ENCODE measurements around the gene SPEG. TPM values are rescaled to one million over a fixed set of nuclear protein-coding genes. Genes with fewer than 3 reads are reported as not detected.
"Not testable (repeated sequence)": the region's sequence is repeated elsewhere in the genome, so short reads cannot be mapped to it uniquely, and the experiment has no call there.

The SPEG gene
- 2.3 and 10.8 TPM in 2 replicates for total RNA-seq

DNA sequence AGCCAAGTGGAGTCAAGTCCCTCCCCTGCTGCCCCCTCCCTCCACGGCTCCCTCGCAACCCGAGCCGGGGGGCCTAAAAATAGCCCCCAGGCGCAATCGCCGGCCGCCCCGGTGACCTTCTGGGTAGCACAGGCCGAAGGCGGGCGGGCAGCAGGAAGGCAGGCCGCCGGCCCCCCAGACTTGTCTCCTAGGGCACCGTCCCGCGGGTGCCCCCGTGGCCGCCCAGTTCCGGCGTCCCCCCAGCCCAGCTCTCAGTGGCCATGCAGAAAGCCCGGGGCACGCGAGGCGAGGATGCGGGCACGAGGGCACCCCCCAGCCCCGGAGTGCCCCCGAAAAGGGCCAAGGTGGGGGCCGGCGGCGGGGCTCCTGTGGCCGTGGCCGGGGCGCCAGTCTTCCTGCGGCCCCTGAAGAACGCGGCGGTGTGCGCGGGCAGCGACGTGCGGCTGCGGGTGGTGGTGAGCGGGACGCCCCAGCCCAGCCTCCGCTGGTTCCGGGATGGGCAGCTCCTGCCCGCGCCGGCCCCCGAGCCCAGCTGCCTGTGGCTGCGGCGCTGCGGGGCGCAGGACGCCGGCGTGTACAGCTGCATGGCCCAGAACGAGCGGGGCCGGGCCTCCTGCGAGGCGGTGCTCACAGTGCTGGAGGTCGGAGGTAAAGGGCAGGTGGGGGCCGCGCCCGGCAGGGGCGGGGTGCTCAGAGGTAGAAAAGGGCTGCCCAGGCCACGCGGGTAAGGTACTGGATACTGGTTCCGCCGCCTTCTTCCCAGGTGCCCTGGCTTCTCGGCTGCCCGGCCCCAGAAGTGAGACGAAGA lies at the start of gene SPEG:
TSS of gene SPEG (plus strand) at position 126 of the 808 bp plus-strand sequence. CDS start at position 261, 135 bp downstream.
- no peak for DNase-seq (ENCODE audit: low read depth)

GRCh38 chr2:219384859-219385258 lies 49.8 kb upstream of the SPEG start:
- DNase-seq (ENCODE audit: low read depth) = no peak

DNA sequence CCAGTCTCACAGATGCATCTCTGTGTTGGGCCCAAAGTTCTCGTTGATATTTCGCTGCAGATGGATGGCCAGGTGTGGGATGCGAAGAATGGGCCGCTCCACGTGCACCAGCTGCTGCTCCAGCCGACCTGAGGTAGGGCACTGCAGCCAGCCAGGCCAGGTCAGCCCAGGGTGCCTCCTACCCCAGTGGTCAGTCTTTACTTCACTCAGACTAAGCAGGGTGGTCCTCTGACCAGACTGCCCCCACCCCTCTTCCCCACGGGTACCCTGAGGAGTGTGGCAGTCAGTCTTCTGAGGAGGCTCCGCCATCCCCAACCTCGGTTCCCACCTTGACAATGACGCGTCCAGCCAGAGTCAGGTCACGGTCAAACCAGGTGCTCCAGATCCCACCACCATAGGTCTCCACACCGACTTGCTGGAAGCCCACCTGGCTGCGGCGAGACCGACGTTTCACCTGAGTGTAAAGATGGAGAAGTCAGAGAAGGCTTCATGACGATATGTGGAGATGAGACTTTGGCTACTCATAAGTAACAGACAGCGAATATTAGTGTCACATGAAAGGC lies 48.6 kb upstream of the SPEG start:
- DNase-seq (ENCODE audit: low read depth) = no peak

DNA sequence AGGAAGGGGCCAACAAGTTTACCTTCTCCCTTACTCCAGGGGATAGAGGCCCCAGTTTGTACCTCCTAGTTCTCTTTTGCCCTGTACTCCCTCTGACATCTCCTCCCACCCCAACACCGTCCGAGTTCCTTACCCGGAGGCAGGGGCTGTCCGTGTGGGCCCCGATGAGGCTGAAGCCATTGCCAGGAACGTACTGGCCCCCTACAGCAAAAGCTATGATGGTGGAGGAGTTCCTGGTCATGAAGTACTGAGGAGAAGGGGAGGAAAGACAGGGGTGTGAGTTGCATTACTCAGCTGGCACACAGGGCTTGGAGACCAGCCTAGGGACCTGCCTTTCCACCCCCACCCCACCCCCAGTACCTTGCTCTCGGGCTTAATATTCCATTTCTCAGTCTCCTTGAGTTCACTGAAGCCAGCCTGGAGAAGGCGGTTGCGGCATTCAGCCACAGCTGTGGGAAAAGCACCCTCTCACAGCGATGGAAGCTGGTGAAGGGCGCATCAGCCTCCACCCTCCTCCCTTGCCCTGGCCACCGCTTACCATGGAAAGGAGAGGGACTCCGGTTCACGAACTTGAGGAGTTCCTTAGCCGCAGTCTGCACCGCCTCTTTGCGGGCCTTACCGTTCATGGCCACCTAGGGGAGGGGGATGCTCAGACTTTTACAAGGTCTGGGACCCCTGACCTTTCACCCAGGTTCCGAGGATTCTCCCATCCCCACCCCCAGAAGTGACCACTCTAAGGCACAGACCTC lies 47.9 kb upstream of the SPEG start:
- no peak for DNase-seq (ENCODE audit: low read depth)

DNA sequence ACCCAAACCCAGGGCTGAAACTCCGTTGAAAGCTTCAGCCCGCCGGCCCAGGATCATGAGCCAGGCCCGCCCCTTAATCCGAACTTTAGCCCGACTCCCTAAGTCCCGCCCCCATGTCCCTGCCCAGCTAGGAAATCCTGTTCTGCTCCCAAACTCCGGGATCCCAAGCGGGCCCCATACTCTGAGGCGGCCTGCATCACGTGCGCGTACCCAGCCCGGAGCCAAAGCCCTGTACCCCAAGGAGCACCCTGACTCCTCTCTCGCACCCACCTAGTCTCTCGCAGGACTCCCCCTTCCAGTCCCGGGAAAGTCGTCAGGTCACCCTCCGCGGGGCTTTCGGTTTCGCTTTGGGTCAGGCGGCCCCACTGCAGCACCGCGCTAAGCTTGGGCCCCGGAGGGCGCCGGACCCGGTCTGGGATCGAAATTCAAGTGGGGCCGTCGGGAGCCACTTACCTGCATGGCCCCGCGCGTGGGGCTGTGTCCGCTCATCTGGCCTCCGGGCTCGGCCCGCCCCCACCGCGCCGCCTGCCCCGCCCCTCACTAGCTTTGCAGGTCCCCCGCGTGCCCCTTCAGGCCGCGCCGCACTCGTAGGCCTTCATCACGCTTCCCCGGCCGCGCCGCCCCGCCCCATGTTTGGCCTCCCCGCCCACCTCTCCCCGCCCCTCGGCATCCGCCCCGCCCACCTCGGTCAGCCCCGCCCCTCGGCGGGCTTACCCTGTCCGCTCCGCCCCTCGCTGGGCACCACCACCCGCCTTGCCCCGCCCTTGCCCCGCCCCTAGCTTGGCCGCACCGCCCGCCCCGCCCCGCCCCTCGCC lies 47.1 kb upstream of the SPEG start, which contains the start of gene DNPEP:
TSS of gene DNPEP (minus strand) at position 607 of the 815 bp plus-strand sequence. CDS start at position 489, 118 bp downstream.
- DNase-seq (ENCODE audit: low read depth) = peak; percentile 60

DNA sequence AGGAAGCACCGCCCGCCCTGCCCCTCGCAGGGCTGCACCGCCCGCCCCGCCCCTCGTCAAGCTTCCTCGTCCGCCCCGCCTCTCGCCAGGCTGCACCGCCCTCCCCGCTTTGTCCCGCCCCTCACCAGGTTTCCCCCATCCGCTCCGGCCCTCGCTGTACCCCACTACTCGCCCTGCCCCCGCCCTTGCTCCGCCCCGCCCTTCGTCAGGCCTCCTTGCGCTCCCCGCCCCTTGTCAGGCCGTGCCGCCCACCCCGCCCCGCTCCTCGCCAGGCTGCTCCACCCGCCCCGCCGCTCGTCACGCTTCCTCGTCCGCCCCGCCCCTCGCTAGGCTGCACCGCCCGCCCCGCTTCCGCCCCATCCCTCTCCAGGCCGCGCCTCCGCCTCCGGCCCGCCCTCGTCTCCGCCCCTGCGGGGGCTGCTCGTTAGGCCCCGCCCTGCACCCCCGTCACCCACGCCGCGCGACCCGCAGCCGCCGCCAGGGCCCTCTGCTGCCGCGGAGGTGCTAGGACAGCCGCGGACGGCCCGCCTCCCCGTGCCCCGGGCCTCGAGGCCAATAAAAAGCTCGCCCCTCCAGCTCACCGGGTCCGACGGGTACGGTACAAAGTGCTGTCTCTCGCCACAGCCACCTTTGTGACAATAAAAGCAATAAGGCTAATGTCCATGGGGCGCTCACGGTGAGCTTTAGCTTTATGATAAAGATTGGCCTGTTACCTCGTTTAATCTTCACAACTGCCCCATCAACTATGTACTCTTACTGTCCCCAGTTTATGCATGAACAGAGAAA lies 46.3 kb upstream of the SPEG start:
- DNase-seq (ENCODE audit: low read depth) = peak; percentile 72

DNA sequence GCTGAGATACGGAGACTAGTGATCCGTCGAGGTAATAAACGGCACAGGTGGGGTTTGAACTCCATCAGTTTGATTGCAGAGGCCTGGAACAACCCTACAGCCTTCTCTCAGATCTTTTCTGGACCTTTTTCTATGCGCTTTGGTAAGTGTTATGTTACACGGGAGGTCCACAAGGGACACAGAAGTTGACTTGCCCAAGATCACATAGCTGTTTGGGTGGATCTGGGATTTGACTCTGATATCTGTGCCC lies 45.8 kb upstream of the SPEG start:
- no peak for DNase-seq (ENCODE audit: low read depth)

GRCh38 chr2:219392754-219393153 lies 41.9 kb upstream of the SPEG start:
- DNase-seq (ENCODE audit: low read depth) = no peak

GRCh38 chr2:219395056-219395455 lies 39.6 kb upstream of the SPEG start:
- not testable (repeated sequence) for DNase-seq (ENCODE audit: low read depth)

GRCh38 chr2:219395609-219396008 lies 39.0 kb upstream of the SPEG start:
- no peak for DNase-seq (ENCODE audit: low read depth)

DNA sequence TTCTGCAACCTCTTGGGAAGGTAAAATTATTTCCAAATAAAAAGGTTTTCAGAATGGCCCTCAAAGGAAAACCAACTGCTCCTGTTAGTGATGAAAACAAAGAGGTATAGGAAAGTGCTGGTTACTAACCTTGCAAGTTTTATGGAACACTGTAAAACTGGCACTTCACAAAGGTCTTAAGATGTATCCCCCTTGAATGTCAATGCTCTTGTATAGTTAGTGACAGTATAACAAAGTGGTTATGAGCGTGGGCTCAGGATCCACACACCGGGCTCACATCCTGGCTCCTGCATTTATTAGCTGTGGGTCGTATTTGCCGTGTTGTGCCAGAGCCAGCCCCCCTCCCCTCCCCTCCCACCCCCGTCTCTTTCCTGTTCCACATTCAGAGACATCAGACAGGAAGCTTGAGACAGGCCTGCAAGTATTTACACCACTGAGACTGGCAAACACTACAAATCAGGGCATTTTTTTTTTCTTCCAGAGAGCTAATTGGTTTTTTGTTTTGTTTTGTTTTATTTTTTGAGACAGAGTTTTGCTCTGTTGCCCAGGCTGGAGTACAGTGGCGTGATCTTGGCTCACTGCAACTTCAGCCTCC lies 37.7 kb upstream of the SPEG start:
- DNase-seq (ENCODE audit: low read depth) = no peak

- no peak for DNase-seq (ENCODE audit: low read depth)
Observed at GRCh38 chr2:219398721-219399363, 35.8 kb upstream of the SPEG start.

DNA sequence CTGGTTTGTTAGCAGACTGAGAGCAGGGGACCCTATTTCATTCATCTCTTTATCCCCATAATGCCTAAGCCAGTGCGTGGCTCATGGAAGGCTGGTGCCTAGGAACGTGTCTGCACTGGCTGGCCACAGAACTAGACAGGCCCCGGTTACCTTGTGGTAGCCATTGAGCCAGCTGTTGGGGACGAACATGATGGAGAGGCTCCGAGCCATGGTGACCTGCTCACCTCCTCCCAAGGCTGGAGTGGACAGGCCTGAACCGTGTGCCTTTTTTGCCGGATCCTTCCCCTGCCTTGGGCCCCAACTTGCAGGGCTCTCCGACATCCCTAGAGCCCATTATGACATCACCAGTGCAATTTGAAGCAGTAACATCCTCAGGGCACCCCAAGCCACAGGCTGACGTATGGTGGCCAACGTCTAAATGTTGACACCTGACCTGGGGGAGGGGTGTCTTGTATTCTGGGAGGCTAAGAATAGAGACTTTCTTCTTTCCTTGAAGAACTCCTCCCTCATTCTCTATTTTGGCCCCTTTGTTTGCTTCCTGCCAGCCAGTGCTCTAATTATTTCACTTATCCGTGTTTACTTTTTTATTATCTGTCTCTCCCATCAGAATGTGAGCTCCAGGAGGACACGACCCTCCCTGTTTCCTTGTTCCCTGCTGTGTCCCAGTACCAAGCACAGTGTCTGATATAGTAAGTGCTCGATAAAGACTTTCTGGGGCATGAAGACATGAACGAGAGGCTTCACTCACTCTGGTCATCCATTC lies 34.7 kb upstream of the SPEG start:
- DNase-seq (ENCODE audit: low read depth) = no peak

DNA sequence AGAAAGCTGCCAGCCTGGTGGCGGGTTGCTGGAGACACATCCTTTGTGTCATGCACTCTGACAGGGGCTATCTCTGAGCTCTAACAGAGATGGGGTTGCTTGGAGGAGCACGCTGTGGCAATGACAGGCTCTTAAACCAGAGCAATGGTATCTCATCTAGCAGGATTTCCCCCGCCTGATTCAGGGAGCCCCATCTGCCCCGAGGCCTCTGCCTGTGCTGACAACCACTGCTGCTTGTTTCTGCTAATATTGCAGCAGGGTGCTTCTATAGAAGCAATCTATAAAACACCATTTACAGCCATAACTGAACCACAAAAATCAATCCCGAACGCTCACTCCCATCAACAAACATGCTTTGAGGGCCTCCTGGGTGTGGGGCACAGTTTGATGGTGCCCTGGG lies 34.1 kb upstream of the SPEG start:
- DNase-seq (ENCODE audit: low read depth) = no peak

GRCh38 chr2:219401606-219402005 lies 33.0 kb upstream of the SPEG start:
- DNase-seq (ENCODE audit: low read depth) = no peak

- DNase-seq (ENCODE audit: low read depth) = peak; percentile 65
Observed at GRCh38 chr2:219402665-219403515, 31.8 kb upstream of the SPEG start.

- no peak for DNase-seq (ENCODE audit: low read depth)
Observed at GRCh38 chr2:219403861-219404260, 30.8 kb upstream of the SPEG start.

DNA sequence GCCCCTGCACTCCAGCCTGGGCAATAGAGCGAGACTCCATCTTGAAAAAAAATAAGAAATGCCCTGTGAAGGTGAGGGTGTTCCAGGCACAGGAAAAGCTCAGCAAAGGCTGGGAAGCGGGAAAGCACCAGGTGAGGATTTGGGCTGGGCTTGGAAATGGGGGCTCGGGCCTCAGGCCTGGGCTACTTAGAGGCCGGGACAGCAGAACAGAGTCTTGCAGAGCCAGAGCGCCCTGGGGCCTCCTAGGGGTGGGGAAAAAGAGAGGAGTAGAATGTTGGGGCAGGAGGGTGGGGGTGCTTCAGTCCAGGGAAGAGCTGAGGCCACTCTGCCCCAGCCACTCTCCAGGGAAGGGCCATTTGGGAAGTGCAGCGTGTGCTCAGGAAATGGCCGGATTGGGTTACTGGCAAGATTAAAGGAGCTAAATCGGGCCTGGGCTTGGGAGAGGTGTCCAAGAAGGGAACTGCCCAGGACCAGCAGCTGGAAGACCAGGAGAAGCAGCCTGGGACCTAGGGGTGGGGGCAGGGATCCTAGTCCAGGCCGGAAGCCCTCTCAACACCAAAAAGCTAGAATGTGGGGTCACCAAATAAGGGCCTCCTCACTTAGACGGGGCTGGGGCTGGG lies 30.2 kb upstream of the SPEG start:
- no peak for DNase-seq (ENCODE audit: low read depth)

All from renal cortical epithelial cell (primary cell).